GM12878 (cell line): ENCODE measurements around the gene IMMP2L. TPM values are rescaled to one million over a fixed set of nuclear protein-coding genes. Genes with fewer than 3 reads are reported as not detected.

Experiments used
- BHLHE40 ChIP-seq, 2 experiments: fragments of 450-650 bp in 1 of 2; IDR thresholded peaks; 2 replicates each; pipeline ENCODE4 v1.6.1; 2011 to 2017; ENCODE audit warnings: low read depth in 2 of 2, borderline replicate concordance in 1 of 2, improper control_type of control experiment in 1 of 2, low read length in 1 of 2, mild to moderate bottlenecking in 1 of 2
- FOXK2 ChIP-seq: fragments of 450-650 bp; IDR thresholded peaks from 2 replicates; pipeline ENCODE4 v1.6.1; 2017; ENCODE audit warnings: mild to moderate bottlenecking, moderate library complexity
- IKZF1 ChIP-seq: fragments of 450-650 bp; conservative IDR thresholded peaks from 2 replicates; pipeline ENCODE4 v1.6.1; 2017; ENCODE audit warnings: antibody characterized with exemption, mild to moderate bottlenecking
- IRF4 ChIP-seq: IDR thresholded peaks from 2 replicates; pipeline ENCODE4 v1.6.1; 2011; ENCODE audit warnings: low read depth, low read length
- MEF2A ChIP-seq: IDR thresholded peaks from 2 replicates; pipeline ENCODE4 v1.6.1; 2011; ENCODE audit warnings: low read depth, mild to moderate bottlenecking, low read length, moderate library complexity; ENCODE audit not compliant: insufficient read depth
- MEF2B ChIP-seq: fragments of 450-650 bp; IDR thresholded peaks from 2 replicates; pipeline ENCODE4 v1.6.1; 2018; ENCODE audit warnings: mild to moderate bottlenecking, moderate library complexity; ENCODE audit not compliant: partially characterized antibody, poor library complexity, severe bottlenecking
- MXI1 ChIP-seq: fragments of 150-350 bp; IDR thresholded peaks from 2 replicates; pipeline ENCODE4 v1.6.1; 2011; ENCODE audit warnings: low read depth, mild to moderate bottlenecking, inconsistent platforms, low read length, improper control_type of control experiment
- NR2F1 ChIP-seq: fragments of 450-650 bp; conservative IDR thresholded peaks from 2 replicates; pipeline ENCODE4 v1.6.1; 2017; ENCODE audit warnings: mild to moderate bottlenecking
- POLR2AphosphoS5 ChIP-seq: IDR thresholded peaks from 2 replicates; pipeline ENCODE4 v1.6.1; 2011; ENCODE audit warnings: mild to moderate bottlenecking, low read length, inconsistent platforms
- RBBP5 ChIP-seq: fragments of 200-600 bp; sonication (generic); conservative IDR thresholded peaks from 2 replicates; pipeline ENCODE4 v1.6.1; 2016
- RUNX3 ChIP-seq: IDR thresholded peaks from 2 replicates; pipeline ENCODE4 v1.6.1; 2012; ENCODE audit warnings: low read length, inconsistent platforms
- SPI1 ChIP-seq: IDR thresholded peaks from 2 replicates; pipeline ENCODE4 v1.6.1; 2011; ENCODE audit warnings: low read depth, mild to moderate bottlenecking, low read length, moderate library complexity, borderline replicate concordance; ENCODE audit not compliant: insufficient read depth
- SUZ12 ChIP-seq: fragments of 200-600 bp; sonication (generic); IDR thresholded peaks from one replicate; pipeline ENCODE4 v1.6.1; 2018; ENCODE audit warnings: antibody characterized with exemption, mild to moderate bottlenecking; ENCODE audit not compliant: unreplicated experiment
- TAF1 ChIP-seq: IDR thresholded peaks from 2 replicates; pipeline ENCODE4 v1.6.1; 2011; ENCODE audit warnings: mild to moderate bottlenecking, low read depth, low read length, borderline replicate concordance
- ZNF24 ChIP-seq: fragments of 450-650 bp; IDR thresholded peaks from 2 replicates; pipeline ENCODE4 v1.6.1; 2017; ENCODE audit warnings: antibody characterized with exemption, mild to moderate bottlenecking
- ZNF384 ChIP-seq: IDR thresholded peaks from 2 replicates; pipeline ENCODE4 v1.6.1; 2012; ENCODE audit warnings: low read depth, mild to moderate bottlenecking, low read length, improper control_type of control experiment, borderline replicate concordance
- ZZZ3 ChIP-seq: IDR thresholded peaks from 2 replicates; pipeline ENCODE4 v1.6.1; 2011; ENCODE audit warnings: low read depth; ENCODE audit not compliant: control insufficient read depth, insufficient read length
- polyA plus RNA-seq, 11 experiments: library from polyadenylated mRNA; depleted of rRNA in 4 of 11; unstranded in 6 of 11; stranded (reverse) in 5 of 11; fragments of >200 nt; fragmentation: Nextera tagmentation in 4 of 11; fragmentation: Illumina TruSeq in 1 of 11; extraction: Ambion mirVana in 4 of 11; extraction: Trizol in 1 of 11; gene quantifications; 1 replicate in 1 of 11; 2 replicates in 10 of 11; pipeline versions ENCODE4 v1.2.1 to v1.2.3, GENCODE V29; 2011 to 2016; ENCODE audit warnings: inconsistent platforms in 2 of 11, missing spikeins in 2 of 11, low read depth in 1 of 11
- total RNA-seq, 4 experiments: library from RNA; depleted of rRNA in 3 of 4; stranded (reverse); fragments of >200 nt in 3 of 4; fragmentation: Illumina TruSeq in 1 of 4; extraction: Trizol in 1 of 4; gene quantifications; 2 replicates each; pipeline versions ENCODE4 v1.2.1 to v1.2.3, GENCODE V29; 2013 to 2021
- TF ChIP-seq, protein P1 (sequence below): IDR thresholded peaks from 2 replicates; pipeline ENCODE4 v1.6.1; 2011; ENCODE audit warnings: low read depth, low read length, improper control_type of control experiment, borderline replicate concordance
- TF ChIP-seq, protein P2 (sequence below): fragments of 150-350 bp; IDR thresholded peaks from 2 replicates; pipeline ENCODE4 v1.6.1; 2016; ENCODE audit warnings: low read depth, low read length
- TF ChIP-seq, protein P3 (sequence below): IDR thresholded peaks from 2 replicates; pipeline ENCODE4 v1.6.1; 2012; ENCODE audit warnings: low read depth, low read length, improper control_type of control experiment
- TF ChIP-seq, protein P4 (sequence below): fragments of 450-650 bp; IDR thresholded peaks from 2 replicates; pipeline ENCODE4 v1.6.1; 2017; ENCODE audit warnings: borderline replicate concordance
- TF ChIP-seq, protein P5 (sequence below): fragments of 150-350 bp; IDR thresholded peaks from 2 replicates; pipeline ENCODE4 v1.6.1; 2014; ENCODE audit warnings: mild to moderate bottlenecking, low read depth, low read length

Gene IMMP2L
- total and polyA plus RNA-seq, 10 of the 15 experiments (the other 5 are each of a cell fraction or from before 2014, with no cell fraction given), result 12.6 to 46.3 (median 19.6) TPM

DNA sequence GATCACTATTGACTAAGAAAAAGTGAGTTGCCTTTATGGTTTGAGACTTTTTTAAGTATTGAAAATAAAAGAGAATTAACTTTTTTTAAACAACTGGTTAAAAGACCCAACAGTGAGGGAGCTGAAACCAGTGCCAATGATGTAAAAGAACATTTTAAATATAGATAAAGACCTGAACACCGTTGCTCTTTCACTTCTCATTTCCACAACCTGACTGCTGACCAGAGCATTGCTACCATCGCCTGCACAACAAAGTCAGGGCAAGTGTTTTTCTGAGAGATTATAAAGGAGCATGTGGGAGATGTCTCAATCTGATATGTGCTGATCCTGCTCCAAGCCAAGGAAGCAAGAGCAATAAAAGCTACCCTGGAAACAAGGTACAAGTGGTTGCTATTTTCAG is 34.7 kb downstream of the IMMP2L start (continued):
- TF ChIP-seq, protein P1, sequence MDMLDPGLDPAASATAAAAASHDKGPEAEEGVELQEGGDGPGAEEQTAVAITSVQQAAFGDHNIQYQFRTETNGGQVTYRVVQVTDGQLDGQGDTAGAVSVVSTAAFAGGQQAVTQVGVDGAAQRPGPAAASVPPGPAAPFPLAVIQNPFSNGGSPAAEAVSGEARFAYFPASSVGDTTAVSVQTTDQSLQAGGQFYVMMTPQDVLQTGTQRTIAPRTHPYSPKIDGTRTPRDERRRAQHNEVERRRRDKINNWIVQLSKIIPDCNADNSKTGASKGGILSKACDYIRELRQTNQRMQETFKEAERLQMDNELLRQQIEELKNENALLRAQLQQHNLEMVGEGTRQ, result no peak
- TF ChIP-seq MEF2B (peak; percentile 19), TAF1 (no peak), SUZ12 (no peak), IKZF1 (no peak), BHLHE40 (IDR thresholded peaks at IDR 0.05; ENCODE audit: borderline replicate concordance in 1 of 2, low read depth in 2 of 2, low read length in 1 of 2) (peak in 1 of 2 experiments; percentile 48; a peak in 2 of 4 replicates), FOXK2 (no peak), MEF2A (peak; percentile 58; the same call in 1 of the 2 replicates), NR2F1 (no peak), RBBP5 (no peak), RUNX3 (peak; percentile 64), ZZZ3 (no peak), ZNF384 (no peak; the same call in 1 of the 2 replicates), IRF4 (0 out of 2 replicates have a peak, but pooled peaks have one; percentile 54), SPI1 (peak; percentile 89), ZNF24 (peak; percentile 52; the same call in 1 of the 2 replicates), POLR2AphosphoS5 (no peak), MXI1 (0 out of 2 replicates have a peak, but pooled peaks have one; percentile 20)
- TF ChIP-seq, protein P2, sequence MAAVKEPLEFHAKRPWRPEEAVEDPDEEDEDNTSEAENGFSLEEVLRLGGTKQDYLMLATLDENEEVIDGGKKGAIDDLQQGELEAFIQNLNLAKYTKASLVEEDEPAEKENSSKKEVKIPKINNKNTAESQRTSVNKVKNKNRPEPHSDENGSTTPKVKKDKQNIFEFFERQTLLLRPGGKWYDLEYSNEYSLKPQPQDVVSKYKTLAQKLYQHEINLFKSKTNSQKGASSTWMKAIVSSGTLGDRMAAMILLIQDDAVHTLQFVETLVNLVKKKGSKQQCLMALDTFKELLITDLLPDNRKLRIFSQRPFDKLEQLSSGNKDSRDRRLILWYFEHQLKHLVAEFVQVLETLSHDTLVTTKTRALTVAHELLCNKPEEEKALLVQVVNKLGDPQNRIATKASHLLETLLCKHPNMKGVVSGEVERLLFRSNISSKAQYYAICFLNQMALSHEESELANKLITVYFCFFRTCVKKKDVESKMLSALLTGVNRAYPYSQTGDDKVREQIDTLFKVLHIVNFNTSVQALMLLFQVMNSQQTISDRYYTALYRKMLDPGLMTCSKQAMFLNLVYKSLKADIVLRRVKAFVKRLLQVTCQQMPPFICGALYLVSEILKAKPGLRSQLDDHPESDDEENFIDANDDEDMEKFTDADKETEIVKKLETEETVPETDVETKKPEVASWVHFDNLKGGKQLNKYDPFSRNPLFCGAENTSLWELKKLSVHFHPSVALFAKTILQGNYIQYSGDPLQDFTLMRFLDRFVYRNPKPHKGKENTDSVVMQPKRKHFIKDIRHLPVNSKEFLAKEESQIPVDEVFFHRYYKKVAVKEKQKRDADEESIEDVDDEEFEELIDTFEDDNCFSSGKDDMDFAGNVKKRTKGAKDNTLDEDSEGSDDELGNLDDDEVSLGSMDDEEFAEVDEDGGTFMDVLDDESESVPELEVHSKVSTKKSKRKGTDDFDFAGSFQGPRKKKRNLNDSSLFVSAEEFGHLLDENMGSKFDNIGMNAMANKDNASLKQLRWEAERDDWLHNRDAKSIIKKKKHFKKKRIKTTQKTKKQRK, result no peak
- TF ChIP-seq, protein P3, sequence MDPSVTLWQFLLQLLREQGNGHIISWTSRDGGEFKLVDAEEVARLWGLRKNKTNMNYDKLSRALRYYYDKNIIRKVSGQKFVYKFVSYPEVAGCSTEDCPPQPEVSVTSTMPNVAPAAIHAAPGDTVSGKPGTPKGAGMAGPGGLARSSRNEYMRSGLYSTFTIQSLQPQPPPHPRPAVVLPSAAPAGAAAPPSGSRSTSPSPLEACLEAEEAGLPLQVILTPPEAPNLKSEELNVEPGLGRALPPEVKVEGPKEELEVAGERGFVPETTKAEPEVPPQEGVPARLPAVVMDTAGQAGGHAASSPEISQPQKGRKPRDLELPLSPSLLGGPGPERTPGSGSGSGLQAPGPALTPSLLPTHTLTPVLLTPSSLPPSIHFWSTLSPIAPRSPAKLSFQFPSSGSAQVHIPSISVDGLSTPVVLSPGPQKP, result no peak
- TF ChIP-seq, protein P4, sequence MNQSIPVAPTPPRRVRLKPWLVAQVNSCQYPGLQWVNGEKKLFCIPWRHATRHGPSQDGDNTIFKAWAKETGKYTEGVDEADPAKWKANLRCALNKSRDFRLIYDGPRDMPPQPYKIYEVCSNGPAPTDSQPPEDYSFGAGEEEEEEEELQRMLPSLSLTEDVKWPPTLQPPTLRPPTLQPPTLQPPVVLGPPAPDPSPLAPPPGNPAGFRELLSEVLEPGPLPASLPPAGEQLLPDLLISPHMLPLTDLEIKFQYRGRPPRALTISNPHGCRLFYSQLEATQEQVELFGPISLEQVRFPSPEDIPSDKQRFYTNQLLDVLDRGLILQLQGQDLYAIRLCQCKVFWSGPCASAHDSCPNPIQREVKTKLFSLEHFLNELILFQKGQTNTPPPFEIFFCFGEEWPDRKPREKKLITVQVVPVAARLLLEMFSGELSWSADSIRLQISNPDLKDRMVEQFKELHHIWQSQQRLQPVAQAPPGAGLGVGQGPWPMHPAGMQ, result no peak
- TF ChIP-seq, protein P5, sequence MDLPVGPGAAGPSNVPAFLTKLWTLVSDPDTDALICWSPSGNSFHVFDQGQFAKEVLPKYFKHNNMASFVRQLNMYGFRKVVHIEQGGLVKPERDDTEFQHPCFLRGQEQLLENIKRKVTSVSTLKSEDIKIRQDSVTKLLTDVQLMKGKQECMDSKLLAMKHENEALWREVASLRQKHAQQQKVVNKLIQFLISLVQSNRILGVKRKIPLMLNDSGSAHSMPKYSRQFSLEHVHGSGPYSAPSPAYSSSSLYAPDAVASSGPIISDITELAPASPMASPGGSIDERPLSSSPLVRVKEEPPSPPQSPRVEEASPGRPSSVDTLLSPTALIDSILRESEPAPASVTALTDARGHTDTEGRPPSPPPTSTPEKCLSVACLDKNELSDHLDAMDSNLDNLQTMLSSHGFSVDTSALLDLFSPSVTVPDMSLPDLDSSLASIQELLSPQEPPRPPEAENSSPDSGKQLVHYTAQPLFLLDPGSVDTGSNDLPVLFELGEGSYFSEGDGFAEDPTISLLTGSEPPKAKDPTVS, result no peak
